GM21423 (cell line): Measurements from ENCODE around the gene SLC1A2.
A peak's percentile ranks its signal among the peaks of the same experiment; 100 is the strongest.

Experiments
- ATAC-seq: cut with Tn5 transposase; IDR thresholded peaks from one replicate; pipeline ENCODE4 v1.9.1; 2021; ENCODE audit warnings: mild to moderate bottlenecking, moderate library complexity; ENCODE audit not compliant: unreplicated experiment

Gene SLC1A2

DNA sequence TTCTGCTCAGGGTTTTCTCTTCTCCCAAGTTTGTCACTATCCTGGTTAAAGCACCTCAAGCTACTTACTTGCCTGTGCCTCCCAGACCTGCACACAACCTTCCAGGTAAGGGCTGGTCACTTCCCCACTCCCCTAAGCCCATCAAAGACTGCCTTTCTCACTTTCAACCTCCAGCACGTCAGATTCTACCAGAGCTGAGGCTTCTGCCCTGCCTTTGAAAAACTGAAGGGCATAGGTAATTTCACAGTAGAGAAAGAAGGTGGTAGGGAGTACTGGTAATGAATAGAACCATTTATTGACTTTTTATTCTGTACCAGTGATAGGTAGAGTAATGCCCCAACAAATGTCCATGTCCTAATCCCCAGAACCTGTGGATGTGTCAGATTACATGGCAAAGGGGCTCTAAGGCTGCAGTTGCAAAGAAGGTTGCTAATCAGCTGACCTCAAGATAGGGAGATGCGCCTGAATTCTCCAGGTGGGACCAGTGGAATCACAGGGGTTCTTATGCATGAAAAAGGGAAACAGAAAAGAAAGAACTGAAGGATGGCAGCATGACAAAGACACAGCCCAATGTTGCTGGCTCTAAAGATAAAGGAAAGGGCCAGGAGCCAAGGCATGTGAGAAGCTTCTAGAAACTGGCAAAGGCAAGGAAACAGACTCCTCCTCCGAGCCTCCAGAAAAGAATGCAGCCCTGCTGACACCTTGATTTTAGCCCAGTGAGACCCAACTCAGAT lies 89.0 kb downstream of the SLC1A2 start:
- no peak for ATAC-seq

DNA sequence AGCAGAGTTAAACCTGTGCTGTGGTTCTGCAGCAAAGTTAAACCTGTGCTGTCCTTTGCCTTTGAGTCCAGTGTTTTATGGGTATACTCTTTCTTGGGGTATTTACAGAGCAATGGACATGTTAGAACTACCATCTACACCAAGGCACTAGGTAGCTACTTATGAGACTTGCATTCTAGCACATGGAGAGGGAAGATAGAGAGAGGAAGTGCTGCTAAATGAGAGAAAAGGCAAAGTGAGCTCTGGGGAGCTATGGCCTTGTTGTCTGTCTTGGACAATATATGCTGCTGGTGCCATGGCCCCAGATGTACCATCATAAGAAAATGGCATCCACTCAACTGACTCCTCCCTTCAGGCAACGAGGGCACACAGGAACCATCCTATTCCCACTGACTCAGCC lies 91.5 kb downstream of the SLC1A2 start:
- ATAC-seq = no peak

DNA sequence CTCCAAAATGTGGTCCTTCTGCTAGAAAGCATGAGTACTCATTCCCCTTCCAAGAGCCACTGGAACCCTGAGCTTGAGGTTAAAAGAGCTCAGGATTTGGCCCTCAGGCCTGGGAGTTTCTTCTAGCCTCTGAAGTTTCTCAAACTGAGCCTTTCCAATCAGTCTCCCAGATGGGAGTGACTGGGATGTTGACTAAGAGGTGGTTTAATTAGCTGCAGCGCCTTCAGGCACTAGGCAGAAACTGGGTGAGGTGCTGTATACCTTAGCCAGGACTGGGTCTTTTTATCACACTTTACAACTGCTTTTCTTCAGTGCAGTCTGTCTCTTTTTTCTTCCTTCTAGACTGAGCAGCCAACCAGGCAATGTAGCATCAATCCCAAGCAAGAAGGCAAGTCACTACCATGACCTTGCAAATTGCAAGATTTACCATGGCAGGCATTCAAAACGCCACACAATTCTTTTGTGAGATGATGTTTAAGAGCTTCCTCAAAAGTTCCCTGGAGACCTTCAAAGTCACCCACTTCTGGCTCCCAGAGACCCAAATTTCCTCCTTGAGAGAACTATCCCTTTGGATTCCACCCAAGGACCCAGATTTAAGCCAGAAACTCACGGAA lies 93.0 kb downstream of the SLC1A2 start:
- ATAC-seq = no peak

DNA sequence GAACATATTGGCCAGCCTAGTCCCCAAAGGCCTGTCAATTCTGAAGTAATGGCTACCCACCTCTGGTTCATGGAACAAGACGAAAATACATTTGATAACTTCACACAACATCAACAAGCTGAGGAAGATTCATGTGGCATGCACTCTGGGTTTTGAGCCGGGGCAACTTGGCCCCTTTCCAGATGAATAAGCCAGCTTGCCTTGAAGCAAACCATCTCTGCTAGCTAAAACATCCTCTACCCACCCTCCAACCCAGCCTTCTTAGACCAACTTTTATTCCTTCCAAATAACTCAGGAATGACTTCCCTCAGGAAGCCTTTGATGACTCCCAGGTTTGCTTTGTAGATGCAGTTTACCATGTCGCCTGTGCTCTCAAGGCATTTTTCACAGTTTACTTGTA lies 94.4 kb downstream of the SLC1A2 start:
- ATAC-seq = no peak

DNA sequence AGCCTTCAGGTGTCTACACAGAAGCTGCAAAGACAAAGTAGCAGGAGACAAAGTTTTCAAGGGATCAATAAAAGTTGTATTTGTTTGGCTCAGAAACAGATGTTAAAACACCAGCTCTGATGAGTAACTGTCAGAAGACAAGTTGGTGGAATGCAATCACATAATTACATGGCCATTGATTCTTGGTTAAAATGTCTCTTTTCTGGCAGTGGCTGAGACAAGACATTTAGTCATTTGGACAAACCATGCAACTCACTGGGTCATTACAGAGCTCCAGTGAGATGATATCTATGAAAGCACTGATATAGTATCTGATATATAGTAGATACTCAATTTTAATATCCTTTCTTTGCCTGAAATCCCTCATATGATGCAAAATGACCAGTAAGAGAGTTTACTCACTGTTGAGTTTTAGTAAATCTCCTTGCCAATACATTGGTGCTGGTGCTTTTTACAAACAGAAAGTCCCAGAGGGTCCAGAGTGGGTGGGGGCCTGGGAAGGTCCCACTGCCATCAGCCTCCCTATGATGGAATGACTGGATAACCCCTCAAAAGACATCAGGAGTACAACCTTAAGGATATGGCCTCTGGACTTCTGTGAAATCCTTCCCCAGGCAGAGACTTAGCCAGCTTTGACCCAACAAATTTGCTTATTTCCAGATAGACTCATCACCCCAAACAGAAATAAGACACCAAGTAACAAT lies 95.0 kb downstream of the SLC1A2 start:
- no peak for ATAC-seq

DNA sequence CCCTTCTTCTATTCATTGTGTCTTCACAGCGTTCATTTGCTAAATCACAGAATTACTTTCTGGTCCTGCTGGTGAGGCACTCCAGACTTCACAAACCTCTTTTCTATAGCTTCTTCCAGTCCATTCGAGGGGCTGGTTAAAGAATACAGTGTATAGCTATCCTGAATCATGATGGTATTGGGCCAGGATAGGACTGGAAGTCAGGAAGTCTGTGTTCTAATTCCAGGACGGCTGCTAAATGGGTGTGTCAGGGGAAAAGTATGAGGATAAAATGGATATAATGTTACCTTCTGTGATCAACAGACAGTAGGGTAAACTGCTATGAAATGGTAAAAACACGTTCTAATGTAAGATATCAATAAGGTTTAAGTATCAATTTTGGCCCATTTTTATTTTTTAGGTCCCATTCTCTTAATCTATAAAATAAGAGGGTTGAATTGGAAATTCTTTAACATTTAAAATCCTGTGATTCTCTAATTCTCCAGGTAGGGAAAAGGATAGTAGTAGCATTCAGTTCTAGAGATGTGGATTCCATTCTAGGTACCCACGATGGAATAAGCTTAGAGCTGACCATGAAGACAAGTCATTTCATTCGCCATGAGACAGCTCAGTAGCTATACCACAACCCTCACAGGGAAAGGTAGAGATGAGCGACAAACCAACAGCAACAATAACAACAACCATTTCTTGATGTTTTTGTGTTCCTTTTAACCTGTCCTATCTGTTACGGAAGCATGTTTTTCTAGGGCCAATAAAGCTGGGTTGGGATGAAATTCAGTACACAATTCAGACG lies 96.1 kb downstream of the SLC1A2 start:
- ATAC-seq = no peak

DNA sequence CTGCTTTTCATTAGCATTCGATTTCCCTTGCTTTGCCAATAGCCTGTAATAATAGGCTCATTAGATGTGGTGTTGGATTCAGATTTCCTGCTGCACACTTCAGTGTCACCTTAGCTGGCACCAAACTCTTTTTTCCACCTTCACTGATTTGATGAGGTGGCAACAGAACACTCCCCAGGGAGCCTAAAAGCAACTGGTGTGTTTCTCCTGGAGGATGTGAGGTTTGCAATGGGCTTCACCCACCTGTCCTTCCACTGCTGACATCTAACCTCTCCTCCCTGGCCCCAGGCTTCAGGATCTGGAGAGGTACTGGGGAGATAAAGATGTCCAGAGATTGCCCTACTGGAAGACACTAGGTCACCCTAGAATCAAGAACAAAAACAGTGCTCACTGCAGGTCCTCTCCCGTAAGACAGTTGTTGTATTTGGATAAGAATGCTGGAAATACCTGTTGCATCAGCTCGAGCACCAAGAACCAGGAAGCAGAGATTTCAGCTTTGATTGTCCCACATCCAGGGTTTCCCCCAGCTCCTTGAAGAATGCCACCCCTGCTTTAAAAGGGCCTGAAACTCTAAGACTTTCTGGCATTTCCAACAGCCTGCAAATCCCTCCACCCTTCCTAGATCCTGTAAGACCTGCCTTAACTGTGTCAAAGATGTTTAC lies 96.9 kb downstream of the SLC1A2 start:
- ATAC-seq = no peak

DNA sequence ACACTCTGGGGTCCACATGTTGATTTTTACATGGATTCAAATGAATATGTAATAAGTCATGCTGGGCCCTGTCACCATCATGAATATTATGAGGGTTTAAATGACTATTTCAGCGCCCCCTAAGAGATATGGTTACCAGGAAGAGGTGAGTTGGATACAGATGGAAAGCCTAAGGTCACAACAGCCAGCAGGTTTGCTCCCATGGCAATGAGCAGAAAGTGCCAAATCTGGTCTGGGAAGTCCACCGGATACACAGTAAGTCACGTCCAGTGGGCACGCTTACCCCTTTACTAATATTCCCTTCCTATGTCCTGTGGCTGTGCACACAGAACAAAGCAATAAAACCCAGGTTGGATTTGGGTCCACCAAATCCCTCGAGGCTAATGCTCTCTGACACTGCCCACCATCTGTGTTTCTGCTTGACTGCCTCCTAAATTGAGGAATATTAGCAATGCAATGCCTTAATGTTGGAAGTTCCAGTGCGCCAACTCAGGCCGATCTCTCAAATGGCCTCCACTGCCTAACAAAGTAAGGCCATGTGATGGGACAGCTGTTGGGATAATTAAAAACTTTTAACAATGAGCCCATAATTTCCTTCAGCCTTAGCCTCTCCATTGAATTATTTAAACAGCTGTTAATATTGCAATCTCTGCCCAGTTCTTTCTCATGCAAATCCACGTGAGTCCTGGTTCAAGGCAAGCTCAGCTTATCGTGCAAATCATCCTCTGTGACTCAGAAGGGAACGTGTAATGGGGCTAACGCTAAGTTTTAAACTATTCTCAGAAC lies 97.6 kb downstream of the SLC1A2 start:
- ATAC-seq = no peak

DNA sequence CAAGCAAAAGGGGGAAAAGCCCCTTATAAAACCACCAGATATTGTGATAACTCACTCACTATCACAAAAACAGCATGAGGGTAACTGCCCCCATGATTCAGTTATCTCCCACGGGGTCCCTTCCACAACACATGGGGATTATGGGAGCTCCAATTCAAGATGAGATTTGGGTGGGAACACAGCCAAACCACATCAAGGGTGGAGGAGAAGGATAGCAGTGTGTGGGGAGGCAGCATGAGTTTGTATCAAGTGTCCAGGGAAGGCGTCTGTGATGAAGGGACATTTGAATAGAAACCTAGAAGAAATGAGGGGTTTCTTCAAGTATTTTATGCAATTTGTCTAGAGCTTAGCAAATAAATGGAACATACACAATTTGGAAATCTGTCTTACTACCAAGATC lies 98.2 kb downstream of the SLC1A2 start:
- no peak for ATAC-seq

DNA sequence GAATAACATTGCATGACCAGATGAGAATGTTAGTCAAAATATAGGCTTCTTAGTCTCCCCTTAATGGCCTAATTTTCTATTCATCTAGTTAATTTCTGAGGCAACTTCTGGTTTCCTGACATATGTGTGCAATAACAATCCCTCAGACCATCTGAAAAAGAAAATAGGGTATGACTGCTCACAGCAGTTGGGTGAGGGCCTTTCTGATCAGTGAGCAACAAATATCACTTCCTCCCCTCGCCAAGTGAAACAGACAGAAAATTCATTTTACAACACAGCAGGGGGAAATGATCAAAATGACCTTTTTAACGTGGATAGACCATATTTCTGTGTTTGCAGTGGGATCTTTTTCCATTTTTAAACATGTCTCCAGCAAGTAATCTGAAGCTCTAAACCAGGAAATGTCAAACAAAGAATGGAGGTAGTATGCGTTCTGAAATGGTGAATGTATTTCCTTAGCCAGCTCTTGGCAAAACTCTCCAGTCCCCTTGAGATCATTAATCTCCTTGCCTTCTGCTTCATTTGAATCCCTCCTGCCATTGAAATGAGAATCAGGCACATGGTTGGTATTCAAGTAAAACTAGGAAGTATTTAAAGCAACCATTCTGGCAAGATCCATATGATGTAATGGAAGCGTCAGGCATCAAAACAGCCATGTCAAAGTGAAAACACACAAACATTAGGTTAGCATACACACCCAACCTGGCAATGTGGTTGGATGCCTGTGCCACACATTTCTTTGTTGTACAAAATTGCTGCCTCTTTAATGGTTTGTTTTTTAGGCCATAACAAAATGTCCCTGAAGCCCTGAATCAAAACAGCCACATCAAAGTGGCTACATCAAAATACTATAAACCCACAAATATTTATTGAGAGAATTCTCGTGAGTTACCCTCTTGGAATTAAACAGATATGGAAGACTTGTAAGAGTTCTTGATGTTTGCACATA lies 100.1 kb downstream of the SLC1A2 start:
- ATAC-seq = no peak

DNA sequence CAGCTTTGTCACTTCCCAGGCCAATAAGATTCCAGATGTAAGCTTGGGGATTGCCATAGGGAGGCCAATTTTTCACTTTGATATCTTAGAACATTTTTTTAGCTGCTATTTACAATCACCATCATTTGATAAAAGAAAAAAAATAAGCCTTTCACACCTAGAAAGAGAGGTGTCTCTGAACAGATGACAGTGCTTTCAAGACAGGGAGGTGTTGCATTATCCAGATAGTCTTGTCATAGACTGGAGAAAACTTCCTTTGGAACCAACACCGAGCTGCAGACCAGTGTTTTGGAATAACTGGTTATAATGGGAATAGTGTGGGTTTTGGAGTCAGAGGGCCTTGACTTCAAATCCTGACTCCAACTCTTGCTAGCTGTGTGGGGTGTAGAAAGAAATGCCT lies 101.0 kb downstream of the SLC1A2 start:
- ATAC-seq = no peak

DNA sequence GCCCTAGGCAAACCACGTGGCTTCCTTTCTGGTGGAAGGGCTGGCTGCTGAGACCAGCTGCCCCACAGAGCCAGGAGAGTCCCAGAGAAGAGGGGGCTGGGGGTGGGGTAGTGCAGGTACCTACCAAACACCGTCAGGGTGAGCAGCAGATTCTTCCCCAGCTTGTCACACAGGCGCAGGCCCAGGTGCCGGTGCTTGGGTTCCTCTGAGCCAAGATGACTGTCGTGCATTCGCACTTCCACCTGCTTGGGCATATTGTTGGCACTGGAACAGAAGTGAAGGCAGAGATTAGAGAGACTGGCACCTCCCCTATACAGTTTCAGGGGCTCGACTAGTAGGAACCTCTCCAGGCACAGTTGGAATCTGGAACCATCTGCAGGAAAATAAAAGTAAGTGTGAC lies 102.1 kb downstream of the SLC1A2 start:
- ATAC-seq = no peak

DNA sequence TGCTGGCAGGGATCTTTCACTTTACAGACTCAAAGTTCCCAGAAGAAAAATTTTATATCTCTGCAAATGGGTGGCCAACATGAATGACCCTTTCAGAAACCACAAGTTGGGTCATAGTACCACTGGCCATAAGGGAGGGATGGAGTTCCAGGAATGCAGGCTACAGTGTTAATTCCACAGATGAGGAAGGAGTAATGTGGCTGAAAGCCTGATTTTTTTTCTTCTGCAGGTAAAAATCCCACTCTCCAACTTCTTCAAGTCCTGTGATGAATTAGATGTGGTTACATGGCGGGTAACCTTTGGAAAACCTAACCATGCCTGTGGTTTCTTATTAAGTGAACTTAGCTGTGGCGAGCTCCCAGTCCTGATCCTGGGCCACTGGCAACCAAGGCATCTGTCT lies 103.2 kb downstream of the SLC1A2 start:
- no peak for ATAC-seq

DNA sequence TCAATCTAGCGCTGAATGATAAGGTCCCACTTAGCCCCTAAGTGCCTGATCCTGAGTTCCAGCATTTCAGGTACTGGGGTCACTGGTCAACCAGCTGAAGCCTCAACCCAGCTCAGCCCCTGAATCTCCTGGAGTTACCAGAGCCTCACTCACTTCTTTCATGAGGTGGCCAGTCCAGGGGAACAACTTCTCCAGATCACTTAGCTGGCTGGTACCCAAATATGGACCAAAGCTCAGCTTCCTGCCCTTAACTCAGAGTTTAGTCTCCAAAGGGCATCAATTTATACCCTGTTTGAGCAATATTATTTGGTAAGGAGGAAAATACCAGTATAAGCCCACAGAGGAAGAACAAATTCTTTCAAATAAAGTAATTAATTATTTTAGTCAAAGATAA lies 105.6 kb downstream of the SLC1A2 start:
- ATAC-seq = no peak

DNA sequence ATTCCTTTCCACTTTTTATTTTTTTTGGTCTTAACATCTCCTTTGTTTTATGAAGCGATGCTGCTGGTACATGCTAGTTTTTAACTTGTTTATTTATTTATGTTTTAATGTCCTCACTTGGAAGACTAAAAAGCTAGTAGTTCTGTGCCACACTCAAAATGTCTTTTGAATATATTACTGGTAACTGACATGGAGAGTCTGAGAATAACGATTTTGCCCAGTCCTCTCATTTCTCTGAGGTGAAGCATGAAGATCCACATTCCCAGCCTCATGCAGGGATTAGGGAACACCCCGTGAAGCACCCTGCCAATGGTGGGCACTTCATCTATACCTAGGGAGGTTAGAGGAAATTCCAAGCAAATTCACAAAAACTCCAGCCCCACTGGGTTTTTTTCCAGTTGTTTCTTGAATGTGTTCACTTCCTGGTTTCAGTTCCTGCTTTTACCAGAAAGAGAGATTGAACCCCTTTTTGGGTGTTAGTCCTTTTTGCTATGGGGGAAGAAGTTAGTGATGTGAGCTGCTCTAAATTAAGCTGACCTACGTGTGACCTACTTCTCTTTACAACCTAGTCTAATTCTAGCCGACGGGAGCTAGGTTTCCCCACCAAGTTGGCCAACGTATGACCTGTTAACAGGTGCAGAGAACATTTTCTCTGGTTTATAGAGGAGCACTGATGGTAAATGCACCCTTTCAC lies 106.1 kb downstream of the SLC1A2 start:
- ATAC-seq = peak; percentile 88

DNA sequence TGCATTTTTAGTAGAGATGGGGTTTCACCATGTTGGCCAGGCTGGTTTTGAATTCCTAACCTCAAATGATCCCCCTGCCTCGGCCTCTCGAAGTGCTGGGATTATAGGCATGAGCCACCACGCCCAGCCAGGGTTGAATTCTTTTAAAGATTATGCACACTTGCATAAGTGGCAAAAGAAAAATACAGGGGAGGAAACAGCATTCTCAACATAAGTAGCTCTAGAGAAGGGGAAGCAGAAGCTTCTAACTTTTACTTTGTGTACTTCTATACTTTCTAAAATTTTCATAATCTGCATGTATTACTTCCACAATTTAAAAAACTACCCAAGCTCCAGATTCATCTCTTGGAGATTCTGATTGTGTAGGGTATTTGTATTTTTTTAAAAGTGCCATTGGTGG lies 108.0 kb downstream of the SLC1A2 start:
- ATAC-seq = no peak

DNA sequence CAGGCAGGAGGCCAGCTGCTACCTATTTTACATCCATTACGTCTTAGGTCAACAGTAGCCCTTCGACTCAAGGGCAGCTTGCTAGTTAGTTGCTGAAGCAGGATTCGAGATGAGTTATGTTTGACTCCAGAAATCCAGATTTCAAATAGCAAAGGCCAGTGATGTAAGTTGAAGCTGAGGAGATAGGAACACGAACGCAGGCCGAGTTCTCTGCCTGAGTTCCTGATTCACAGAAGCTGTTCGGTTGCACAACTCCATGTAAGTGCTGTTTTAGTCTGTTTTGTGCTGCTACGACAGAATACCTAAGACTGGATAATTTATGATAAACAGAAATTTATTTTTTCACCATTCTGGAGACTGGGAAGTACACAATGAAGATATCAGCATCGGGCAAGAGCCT lies 111.2 kb downstream of the SLC1A2 start:
- no peak for ATAC-seq

DNA sequence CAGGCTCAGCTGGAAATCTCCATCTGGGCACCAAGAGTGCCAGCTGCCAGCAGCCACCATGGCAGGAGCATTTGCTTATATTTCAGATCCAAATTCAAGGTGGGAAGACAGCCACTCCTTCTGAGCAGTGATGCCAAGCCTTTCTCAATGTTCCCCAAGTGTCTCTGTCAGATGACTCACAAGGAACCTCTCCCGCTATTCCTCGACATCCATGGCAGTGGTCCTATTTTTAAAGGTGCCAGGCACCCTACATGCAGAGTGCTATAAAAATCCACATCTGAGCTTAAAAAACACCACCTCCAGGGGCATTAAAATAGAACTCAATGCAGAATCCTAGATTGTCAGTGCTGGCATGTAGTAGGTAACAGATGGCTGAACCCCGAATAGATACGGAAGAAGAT lies 112.1 kb downstream of the SLC1A2 start:
- ATAC-seq = no peak
